Measurements from ENCODE around the gene AMPD2.

DNA sequence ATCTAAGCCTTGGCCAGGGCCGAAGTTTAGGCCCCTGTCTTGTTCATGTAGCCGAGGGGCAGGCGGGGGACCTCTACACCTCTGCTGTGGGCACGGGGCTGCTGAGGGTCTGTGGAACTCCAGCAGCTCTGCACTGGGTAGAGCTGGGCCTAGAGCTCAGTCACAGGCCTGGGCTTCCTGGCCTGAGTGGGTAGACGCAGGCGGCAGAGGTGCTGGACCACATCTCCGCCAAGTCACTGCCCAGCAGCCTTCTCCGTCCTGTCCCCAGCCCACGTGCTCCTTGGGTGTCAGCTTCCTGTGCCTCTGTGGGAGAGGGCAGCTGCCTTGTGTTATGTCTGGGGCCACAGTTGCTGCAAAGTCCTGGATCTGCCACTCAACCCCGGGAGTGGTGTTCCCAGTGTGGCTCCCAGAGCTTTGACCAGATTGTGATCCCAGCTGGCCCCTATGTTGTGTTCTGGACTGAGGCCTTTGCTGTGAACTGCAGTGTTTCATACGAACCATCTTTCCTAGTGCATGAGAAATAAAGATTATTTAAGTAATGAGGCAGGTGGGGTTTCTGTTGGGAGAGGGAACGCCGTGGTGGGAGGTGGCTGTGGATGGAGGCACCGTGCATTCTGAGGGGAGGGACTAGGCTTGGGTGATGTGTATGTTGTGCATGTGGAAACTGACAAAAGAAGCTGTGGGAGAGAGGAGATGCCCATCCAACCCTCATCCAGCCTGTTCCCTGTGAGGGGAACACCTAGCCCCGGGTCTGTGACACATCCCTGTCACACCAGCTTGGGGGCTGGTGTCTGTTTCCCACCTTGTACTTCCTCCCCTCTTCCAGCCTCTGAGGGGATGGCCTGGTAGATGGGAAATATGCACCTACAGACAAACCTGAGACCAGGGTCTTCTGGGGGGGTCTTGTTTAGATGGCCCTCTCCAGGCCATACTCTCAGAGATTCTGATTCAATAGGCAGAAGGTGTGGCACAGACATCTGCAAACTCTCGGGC lies 12.2 kb downstream of the AMPD2 start:
- TF ChIP-seq SP1 (IDR thresholded peaks at IDR 0.05) = no peak
- TF ChIP-seq, protein P1, sequence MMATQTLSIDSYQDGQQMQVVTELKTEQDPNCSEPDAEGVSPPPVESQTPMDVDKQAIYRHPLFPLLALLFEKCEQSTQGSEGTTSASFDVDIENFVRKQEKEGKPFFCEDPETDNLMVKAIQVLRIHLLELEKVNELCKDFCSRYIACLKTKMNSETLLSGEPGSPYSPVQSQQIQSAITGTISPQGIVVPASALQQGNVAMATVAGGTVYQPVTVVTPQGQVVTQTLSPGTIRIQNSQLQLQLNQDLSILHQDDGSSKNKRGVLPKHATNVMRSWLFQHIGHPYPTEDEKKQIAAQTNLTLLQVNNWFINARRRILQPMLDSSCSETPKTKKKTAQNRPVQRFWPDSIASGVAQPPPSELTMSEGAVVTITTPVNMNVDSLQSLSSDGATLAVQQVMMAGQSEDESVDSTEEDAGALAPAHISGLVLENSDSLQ (IDR thresholded peaks at IDR 0.05) = no peak
- no peak for TF ChIP-seq LEF1 (IDR thresholded peaks at IDR 0.05; ENCODE audit: borderline replicate concordance)
- no peak for TF ChIP-seq FOXM1 (IDR thresholded peaks at IDR 0.05; ENCODE audit: borderline replicate concordance)
- TF ChIP-seq ARNT (IDR thresholded peaks at IDR 0.05) = no peak
- no peak for TF ChIP-seq FOXK2 (IDR thresholded peaks at IDR 0.05)
- no peak for TF ChIP-seq SUZ12 (IDR thresholded peaks at IDR 0.05)
- no peak for TF ChIP-seq ZNF384 (IDR thresholded peaks at IDR 0.05)
- no peak for TF ChIP-seq CTBP1 (IDR thresholded peaks at IDR 0.05; ENCODE audit: borderline replicate concordance)
- no peak for TF ChIP-seq L3MBTL2 (conservative IDR thresholded peaks at IDR 0.05)
- no peak for TF ChIP-seq ELF4 (IDR thresholded peaks at IDR 0.05)
